Suprapubic skin (tissue), 4 donors: ENCODE measurements around the gene IDH3G. TPM values are rescaled to one million over a fixed set of nuclear protein-coding genes. Genes with fewer than 3 reads are reported as not detected.

ENCODE experiments used
- DNase-seq, 2 donors: peaks; one replicate each; pipeline ENCODE4 v3.0.0-alpha.2; 2019; ENCODE audit warnings: low spot score in 2 of 2
- H3K27ac ChIP-seq: fragments of 200-600 bp; sonication (generic); one replicate; pipeline ENCODE4 v1.5.1; 2019
- H3K27me3 ChIP-seq: fragments of 200-600 bp; sonication (generic); one replicate; pipeline ENCODE4 v1.5.1; 2019
- H3K36me3 ChIP-seq: fragments of 200-600 bp; sonication (generic); one replicate; pipeline ENCODE4 v1.5.1; 2019
- H3K4me1 ChIP-seq: fragments of 200-600 bp; sonication (generic); one replicate; pipeline ENCODE4 v1.5.1; 2019
- H3K4me3 ChIP-seq: fragments of 200-600 bp; sonication (generic); one replicate; pipeline ENCODE4 v1.5.1; 2019; ENCODE audit warnings: mild to moderate bottlenecking
- H3K9me3 ChIP-seq: fragments of 200-600 bp; sonication (generic); one replicate; pipeline ENCODE4 v1.5.1; 2019
- CTCF ChIP-seq, 2 donors: fragments of 200-600 bp in 1 of 2; fragments of 450-650 bp in 1 of 2; sonication (generic) in 1 of 2; IDR thresholded peaks; one replicate each; pipeline ENCODE4 v1.5.1; 2016 to 2019; ENCODE audit warnings: antibody characterized with exemption in 2 of 2, mild to moderate bottlenecking in 1 of 2, moderate library complexity in 1 of 2
- EP300 ChIP-seq: sonication (generic); formaldehyde crosslinking; IDR thresholded peaks from one replicate; pipeline ENCODE4 v1.6.1; 2017; ENCODE audit warnings: antibody characterized with exemption
- POLR2A ChIP-seq, 2 donors: fragments of 450-650 bp; IDR thresholded peaks; one replicate each; pipeline ENCODE4 v1.6.1; 2017; ENCODE audit warnings: antibody characterized with exemption in 2 of 2, mild to moderate bottlenecking in 2 of 2, moderate library complexity in 2 of 2
- POLR2AphosphoS5 ChIP-seq, 3 donors: sonication (generic); formaldehyde crosslinking; IDR thresholded peaks; one replicate each; pipeline ENCODE4 v1.6.1; 2017; ENCODE audit warnings: antibody characterized with exemption in 3 of 3
- WGBS: methylation state at CpG from one replicate; pipeline ENCODE4 v1.1.5; 2018; 5-methylcytosine and 5-hydroxymethylcytosine counted together
- total RNA-seq, 4 donors: library from RNA; depleted of rRNA; stranded (reverse); fragments of >200 nt; gene quantifications; one replicate each; pipeline ENCODE4 v1.1.0, GENCODE V29; 2016

The IDH3G gene
- total RNA-seq, 4 donors from 2014 or later: 58.1 to 105 (median 93.8) TPM

DNA sequence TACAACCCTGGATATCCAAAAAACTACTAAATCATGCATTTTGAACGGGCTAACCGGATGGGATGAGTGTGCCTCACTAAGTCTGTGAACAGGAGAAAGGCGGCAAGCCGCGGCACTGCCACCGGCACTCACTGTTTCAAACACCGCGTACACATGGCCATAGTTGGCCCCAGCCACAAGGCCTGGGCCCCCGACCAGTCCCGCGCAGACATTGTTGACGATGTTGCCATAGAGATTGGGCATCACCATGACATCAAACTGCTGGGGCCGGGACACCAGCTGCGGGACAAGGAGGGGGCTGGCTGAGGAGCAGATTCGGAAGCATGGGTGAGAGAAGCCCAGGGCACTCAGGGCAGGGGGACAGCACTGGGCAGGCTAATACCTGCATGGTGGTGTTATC, 7.5 kb downstream of the IDH3G start:
- peaks cover 21% of the 10 kb centered on the region for H3K4me1 ChIP-seq
- 93% methylated on average over 11 of the region's 15 CpGs for WGBS
- H3K4me3 ChIP-seq: no peak overlapping the region
- peaks cover 45% of the 10 kb centered on the region for H3K36me3 ChIP-seq
- TF ChIP-seq POLR2AphosphoS5 (IDR thresholded peaks at IDR 0.05) (no peak), CTCF (IDR thresholded peaks at IDR 0.05) (no peak), EP300 (no peak), POLR2A (IDR thresholded peaks at IDR 0.05) (no peak)
- H3K27ac ChIP-seq: no peak overlapping the region
- no peak for DNase-seq
- H3K9me3 ChIP-seq: no peaks in the 10 kb centered on the region
- H3K27me3 ChIP-seq: no peaks in the 10 kb centered on the region

DNA sequence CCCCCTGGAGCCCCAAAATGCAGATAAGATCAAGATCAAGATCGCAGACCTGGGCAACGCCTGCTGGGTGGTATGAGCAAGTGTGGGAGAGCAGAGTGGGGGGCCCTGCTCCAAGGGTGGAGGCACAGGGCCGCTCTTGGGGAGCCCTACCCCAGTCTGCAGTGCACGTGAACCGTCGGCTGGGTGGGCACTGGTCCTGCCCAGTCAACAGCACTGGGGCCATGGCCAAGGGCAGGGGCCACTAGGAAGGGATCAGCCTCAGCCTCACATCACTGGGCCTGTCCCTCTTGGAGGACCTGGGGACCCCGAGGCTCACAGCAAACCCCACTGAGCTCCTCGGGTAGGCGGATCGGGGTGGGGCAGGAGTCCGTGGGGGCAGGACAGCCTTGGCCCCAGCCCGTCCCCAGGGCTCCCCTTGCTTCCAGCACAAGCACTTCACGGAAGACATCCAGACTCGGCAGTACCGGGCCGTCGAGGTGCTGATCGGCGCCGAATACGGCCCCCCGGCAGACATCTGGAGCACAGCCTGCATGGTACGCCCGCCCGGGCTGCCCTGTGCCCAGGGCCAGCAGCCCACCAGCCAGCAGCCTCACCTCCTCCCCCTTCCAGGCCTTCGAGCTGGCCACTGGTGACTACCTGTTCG, 9.7 kb downstream of the IDH3G start:
- H3K4me3 ChIP-seq: no peak overlapping the region
- H3K4me1 ChIP-seq: peaks cover 21% of the 10 kb centered on the region
- H3K9me3 ChIP-seq: no peaks in the 10 kb centered on the region
- no peaks in the 10 kb centered on the region for H3K27me3 ChIP-seq
- peaks cover 42% of the 10 kb centered on the region for H3K36me3 ChIP-seq
- 88% methylated on average over 5 of the region's 27 CpGs for WGBS
- DNase-seq: no peak
- no peak for TF ChIP-seq POLR2A (IDR thresholded peaks at IDR 0.05)
- no peak for TF ChIP-seq CTCF (IDR thresholded peaks at IDR 0.05)
- TF ChIP-seq EP300: no peak
- TF ChIP-seq POLR2AphosphoS5 (IDR thresholded peaks at IDR 0.05): no peak
- H3K27ac ChIP-seq: no peak overlapping the region

DNA sequence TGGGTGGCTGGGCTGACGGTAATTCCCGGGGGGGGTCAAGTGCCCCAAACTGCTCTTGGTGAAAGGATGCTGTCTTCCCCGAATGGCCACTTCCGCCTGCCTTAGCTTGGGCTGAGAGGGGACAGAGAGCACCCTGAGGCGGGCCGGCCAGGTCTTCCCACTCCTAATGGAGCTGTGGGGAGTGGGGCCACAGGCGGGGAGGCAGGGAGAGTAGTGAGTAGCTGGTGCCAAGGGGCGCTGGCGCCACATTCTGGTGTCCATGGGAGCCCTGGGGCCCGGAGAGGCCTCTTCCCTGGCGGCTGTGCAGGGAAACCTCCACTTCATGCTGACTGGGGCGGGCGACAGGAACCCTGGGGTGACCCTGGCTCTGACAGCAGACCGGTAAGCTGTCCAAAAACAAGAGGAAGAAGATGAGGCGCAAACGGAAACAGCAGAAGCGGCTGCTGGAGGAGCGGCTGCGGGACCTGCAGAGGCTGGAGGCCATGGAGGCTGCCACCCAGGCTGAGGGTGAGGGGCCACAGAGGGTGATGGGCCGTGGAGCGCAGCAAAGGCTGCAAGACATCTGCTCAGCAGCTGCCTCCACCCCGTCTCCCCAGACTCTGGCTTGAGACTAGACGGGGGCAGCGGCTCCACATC, 10.7 kb downstream of the IDH3G start:
- no peak for TF ChIP-seq POLR2AphosphoS5 (IDR thresholded peaks at IDR 0.05)
- Histone ChIP-seq H3K27me3 (no peaks in the 10 kb centered on the region), H3K4me3 (no peak overlapping the region), H3K4me1 (peaks cover 24% of the 10 kb centered on the region), H3K27ac (no peak overlapping the region), H3K36me3 (peaks cover 34% of the 10 kb centered on the region), H3K9me3 (no peaks in the 10 kb centered on the region)
- WGBS: 87% methylated on average over 20 of the region's 24 CpGs
- no peak for DNase-seq

DNA sequence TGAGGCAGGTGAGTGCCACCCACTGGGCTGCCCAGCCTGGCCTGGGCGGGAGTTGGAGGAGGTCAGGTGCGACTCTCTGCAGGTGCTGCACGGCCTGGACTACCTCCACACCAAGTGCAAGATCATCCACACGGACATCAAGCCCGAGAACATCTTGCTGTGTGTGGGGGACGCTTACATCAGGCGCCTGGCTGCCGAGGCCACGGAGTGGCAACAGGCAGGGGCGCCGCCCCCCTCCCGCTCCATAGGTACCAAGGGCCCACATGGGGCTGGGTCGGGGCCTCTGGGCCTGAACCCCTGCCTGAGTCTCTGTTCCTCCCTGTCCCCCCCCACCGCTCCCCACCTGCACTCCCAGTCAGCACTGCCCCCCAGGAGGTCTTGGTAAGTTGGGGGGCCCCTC, 11.3 kb downstream of the IDH3G start:
- Histone ChIP-seq H3K36me3 (peaks cover 29% of the 10 kb centered on the region), H3K27me3 (no peaks in the 10 kb centered on the region), H3K4me1 (peaks cover 25% of the 10 kb centered on the region), H3K9me3 (no peaks in the 10 kb centered on the region), H3K27ac (no peak overlapping the region), H3K4me3 (no peak overlapping the region)
- 95% methylated on average over 12 of the region's 14 CpGs for WGBS
- no peak for DNase-seq
- TF ChIP-seq EP300 (no peak), POLR2A (IDR thresholded peaks at IDR 0.05) (no peak), CTCF (IDR thresholded peaks at IDR 0.05) (no peak), POLR2AphosphoS5 (IDR thresholded peaks at IDR 0.05) (no peak)

GRCh38 chrX:153782313-153782712, 11.9 kb downstream of the IDH3G start:
- Histone ChIP-seq H3K36me3 (peaks cover 24% of the 10 kb centered on the region), H3K27ac (no peak overlapping the region), H3K27me3 (no peaks in the 10 kb centered on the region), H3K4me3 (no peak overlapping the region), H3K4me1 (peaks cover 25% of the 10 kb centered on the region), H3K9me3 (no peaks in the 10 kb centered on the region)
- WGBS: 28% methylated on average over 2 of the region's 11 CpGs
- no peak for DNase-seq
- TF ChIP-seq POLR2A (IDR thresholded peaks at IDR 0.05): no peak
- no peak for TF ChIP-seq EP300
- no peak for TF ChIP-seq POLR2AphosphoS5 (IDR thresholded peaks at IDR 0.05)
- no peak for TF ChIP-seq CTCF (IDR thresholded peaks at IDR 0.05)
